ENCODE results near the gene HYI.

DNA sequence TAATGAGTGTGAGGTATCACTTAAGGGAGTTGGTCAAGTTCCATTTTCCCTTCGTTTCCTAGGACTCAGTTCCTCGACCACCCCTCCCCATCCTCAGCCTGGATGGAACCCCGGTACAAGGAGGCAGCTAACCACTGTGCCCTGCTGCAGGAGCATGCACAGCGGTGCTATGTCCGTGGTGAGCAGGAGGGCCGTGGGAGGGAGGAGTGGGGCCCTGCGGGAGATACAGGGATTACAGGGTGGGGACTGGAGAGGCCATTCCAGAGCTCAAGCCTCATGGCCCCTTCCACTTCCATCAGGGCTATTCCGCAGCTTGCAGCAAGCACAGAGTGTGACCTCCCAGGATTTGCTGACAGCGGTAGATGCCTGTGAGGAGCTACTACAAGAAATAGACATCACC, 25.8 kb downstream of the HYI start:
- TF ChIP-seq POLR2A (IDR thresholded peaks at IDR 0.05; ENCODE audit: low read length) (no peak), GATA1 (IDR thresholded peaks at IDR 0.05; ENCODE audit: low read depth, low read length) (no peak)
